GM21381 (cell line): ENCODE measurements around the gene IQCH.
"Not testable (repeated sequence)": the region's sequence is repeated elsewhere in the genome, so short reads cannot be mapped to it uniquely, and the experiment has no call there.

Experiments
- ATAC-seq: cut with Tn5 transposase; IDR thresholded peaks from one replicate; pipeline ENCODE4 v1.9.1; 2021; ENCODE audit warnings: mild to moderate bottlenecking, moderate library complexity; ENCODE audit not compliant: unreplicated experiment

Gene IQCH

DNA sequence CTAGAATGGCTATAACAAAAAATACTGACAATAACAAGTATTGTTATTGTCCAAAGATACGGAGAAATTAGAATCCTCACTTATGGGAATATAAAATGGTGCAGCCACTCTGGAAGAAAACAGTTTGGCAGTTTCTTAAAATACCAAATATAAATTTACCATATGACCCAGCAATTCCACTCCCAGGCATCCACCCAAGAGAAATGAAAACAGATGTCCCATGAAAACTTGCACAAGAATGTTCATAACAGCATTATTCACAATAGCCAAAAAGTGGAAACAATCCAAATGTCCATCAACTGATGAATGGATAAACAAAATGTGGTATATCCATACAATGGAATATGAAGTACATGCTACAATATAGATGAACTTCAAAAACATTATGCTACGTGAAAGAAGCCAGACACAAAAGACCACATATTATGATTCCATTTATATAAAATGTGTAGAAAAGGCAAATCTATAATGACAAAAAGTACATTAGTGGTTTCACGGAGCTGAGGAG, 9.6 kb upstream of the IQCH start:
- ATAC-seq, result no peak

DNA sequence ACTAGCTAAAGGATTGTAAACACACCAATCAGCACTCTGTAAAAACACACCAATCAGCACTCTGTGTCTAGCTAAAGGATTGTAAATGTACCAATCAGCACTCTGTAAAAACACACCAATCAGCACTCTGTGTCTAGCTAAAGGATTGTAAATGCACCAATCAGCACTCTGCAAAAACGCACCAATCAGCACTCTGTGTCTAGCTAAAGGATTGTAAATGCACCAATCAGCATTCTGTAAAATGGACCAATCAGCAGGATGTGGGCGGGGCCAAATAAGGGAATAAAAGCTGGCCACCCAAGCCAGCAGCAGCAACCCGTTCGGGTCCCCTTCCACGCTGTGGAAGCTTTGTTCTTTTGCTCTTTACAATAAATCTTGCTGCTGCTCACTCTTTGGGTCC, 8.0 kb upstream of the IQCH start:
- not testable (repeated sequence) for ATAC-seq

DNA sequence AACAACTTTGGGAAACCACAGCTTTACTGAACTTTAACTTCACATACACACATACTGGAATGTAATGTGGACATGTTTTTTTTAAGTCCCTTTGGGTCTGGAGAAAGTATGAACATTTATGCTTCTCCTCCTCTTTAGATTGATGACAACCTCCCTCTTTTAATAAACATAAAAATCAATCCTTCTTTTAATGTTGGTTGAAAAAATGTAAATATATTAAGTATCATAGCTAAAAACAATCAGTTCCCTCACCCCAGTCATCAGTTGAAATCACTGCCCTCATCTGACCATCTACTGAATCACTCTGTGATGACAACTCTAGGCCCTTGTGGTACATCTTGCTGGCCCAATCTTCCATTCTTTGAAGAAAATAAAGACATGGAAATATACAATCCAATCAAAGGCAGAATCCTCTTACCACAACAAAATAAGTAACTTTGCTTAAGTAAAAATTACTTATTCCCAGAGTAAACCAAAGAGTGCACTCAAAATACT, 6.5 kb upstream of the IQCH start:
- ATAC-seq, result no peak

DNA sequence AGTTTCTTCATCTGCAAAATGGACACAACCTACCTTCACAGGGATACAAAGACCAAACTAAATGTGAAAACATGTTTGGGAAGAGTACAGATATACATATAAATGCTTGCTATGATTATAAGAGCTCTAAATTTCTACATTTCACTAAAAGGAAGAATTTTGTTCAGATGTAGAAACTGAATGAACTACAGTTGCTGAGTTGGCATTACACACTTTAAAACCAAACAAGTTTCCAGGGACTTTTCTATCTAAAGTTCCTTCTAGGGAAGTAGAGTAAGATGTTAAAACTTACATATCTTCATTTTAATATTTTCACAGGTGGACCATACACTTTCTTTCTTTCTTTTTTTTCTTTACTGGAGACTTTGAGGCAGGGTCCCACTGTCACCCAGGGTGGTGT, 4.8 kb upstream of the IQCH start:
- no peak for ATAC-seq

DNA sequence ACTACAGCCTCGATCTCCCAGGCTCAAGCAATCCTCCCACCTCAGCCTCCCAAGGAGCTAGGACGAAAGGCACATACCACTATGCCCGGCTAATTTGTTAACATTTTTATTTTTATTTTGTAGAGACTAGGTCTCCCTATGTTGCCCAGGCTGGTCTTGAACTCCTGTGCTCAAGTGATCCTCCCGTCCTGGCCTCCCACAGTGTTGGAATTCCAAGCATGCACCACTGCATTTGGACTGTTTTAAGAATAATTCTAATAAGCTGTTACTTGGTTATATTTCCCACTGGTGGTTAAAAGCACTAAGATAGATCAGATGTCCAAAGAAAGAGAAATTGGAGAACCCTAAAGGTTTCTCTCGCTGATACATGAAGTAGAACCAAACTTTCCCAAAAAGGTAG, 3.3 kb upstream of the IQCH start:
- ATAC-seq, result no peak

DNA sequence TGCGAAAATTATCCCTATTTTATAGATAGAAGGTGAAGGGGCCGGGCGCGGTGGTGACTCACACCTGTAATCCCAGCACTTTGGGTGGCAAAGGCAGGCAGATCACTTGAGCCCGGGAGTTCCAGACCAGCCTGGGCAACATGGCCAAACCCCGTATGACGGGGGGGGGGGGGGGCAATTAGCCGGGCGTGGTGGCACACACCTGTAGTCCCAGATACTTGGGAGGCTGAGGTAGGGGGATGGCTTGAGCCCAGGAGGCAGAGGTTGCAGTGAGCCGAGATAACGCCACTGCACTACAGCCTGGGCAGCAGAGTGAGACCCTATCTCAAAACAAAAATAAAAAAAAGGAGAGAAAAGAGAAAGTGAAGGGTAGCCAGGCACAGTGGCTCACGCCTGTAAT, 1.5 kb upstream of the IQCH start:
- ATAC-seq, result no peak

DNA sequence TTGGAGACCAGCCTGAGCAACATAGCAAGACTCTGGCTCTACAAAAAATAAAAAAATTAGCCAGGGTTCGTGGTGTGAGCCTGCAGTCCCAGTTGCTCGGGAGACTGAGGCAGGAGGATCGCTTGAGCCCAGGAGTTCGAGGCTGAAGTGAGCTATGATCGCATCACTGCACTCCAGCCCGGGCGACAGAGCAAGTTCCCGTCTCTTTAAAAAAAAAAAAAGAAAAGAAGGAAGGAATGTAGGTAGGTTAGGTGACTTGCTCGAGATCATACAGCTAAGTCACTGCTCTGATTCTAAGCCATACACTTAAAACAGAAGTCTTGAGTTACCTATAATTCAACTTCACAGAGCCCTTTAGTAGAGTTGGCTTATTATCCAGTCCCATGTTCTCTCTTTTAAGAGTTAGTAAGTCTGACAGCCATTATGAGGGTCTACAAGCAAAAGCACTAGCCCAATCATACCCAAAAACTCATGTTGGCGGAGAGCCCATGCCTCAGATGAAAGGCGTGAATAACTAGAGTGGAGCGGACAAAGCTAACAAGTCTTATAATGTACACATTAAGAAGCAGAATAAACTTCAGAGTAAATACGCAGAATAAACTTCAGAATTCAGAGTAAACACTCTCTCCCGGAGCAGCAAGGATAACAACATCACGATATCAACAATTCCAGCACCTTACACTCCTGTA, 893 bp upstream of the IQCH start:
- ATAC-seq, result no peak

DNA sequence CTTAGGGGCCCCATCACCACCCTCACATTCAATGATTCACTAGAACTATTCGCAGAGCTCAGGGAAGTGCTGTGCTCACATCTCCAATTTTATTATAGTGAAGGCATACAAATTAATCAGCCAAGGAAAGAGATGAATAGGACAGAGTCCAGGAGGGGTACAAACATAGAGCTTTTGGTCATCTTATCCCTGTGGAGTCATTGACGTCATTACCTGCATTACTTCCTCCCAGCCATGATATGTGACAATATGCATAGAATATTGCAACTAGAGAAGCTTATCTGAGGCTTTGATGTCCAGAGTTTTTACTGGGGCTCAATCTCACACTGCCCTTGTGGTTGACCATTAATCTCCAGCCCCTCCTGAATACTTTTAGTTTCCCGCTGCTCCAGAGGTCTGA, 1.5 kb downstream of the IQCH start:
- no peak for ATAC-seq

DNA sequence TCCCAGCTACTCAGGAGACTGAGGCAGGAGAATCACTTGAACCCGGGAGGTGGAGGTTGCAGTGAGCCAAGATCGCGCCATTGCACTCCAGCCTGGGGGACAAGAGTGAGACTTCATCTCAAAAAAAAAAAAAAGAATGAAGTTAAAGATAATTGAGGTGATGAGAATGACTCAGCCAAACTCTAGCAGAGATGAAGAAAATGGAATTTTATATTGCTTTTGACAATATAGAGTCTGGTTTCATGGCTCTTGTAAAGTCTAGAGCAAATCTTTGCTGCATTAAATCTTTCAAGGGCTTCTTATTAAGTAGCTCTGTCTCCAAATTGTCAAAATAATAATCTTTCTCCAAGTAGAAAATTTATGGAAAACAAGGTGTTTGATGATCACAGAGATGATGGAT, 3.8 kb downstream of the IQCH start:
- not testable (repeated sequence) for ATAC-seq

DNA sequence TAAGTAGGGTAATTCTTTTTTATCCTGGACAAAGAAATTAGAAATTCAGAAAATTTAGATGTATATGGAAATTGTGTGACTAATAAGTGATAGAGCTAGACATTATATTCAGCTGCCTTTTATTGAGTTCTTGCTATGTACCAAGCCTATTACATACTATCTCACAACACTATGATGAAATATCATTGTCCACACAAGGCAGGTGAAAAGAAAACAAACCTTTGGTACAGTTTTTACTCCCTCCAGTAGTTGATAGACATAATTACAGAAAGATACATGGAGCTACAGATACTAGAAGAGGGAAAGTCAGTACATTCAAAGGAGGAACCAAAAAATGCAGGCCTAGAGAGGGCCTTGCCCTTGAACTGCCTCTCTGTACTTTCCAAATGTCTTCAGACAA, 4.8 kb downstream of the IQCH start:
- ATAC-seq, result no peak

DNA sequence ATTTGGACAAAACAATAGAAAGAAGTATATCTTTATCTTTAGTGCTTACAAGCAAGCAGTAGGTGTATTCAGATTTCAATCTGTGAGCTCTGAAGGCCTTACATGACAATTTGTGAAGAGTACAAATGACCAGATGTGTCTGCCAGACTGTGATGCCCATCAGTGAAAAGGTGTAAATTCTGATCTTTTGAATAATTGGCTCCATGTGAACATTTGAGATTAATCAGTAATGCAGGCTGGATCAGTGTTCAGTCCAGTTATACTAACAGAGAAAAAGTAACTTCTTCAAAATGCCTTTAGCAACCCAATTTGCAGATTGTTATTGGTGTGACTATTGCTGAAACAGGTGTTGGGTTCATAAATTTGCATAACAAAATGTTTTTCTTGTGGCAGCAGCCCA, 5.2 kb downstream of the IQCH start:
- no peak for ATAC-seq

DNA sequence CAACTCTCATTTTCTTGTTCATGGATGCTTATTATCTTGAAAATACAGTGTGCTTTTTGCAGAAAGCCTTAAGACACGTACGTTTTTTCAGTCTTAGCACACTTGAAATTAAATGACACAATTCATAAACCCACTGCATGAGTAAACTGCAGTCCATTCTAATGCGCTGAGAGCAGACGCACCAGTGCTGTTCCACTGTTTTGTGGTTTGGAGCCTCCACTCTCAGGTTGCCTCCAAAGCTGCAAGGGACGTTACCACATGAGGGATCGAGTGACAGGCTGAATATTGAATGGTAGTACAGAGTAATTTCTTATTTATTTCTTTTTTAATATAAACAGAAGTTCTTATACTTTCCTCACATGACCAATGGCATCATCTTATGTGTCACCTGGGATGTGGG, 12.3 kb downstream of the IQCH start:
- ATAC-seq, result no peak

DNA sequence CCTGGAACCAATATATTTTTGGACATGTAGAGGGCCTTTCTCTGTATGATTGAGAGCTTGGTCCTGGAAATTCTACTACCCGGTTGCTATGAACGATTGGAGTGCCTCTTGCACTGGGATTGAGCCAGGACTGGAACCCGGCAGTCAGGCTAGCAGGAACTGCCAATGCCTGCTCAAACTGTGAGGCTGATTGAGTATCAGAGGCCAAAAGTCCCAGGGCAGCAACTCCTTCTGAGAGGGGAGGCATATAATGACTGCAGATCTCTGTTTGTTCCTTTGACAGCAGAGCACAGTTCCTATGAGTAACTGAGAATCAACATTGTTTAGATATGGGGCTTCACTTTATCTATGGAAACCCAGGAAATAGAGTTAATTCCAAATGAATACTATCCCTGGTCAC, 12.9 kb downstream of the IQCH start:
- ATAC-seq, result no peak

DNA sequence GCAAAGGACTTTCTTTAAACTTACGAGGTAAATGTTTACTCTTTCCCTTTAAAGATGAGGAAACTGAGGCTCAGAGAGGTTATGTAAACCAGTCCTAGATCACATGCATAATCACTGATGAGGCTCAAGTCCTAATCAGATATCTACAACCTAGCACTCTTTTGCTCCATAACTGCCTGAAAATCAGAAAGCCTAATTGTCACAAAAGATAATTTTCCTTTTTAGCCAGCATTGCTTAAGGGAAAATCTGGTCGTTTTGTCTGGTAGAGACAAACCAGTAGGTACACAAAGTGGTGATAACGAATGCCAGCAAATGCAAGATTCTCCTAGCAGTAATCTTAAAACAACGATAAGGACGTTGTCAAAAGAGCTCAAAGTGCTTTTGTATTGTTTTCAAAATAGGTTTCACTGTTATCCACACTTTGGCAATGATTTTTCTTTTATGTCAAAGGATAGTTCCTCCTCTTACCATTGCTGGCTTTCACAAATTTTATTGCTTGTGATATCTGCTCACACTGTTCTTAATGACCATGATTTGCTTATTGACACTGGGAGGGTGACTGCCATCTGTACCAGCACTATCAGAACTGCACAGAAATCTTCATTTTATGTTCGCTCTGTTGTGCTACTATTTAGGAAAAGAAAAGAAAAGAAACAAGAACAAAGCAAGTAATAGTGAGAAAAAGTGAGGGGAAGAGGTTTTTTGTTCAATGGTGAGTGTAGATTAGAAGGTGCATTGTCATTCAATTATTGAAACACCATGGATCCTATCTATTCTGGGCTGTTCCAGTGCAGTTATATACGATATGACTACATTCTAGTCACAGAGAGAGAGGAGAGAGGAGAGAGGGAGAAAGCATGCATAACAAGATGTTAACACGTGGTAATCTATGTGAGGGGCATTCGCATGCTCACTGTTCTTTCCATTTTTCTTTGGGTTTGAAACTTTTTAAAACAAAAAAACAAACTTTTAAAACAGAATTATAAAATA, 13.7 kb downstream of the IQCH start:
- ATAC-seq, result no peak

DNA sequence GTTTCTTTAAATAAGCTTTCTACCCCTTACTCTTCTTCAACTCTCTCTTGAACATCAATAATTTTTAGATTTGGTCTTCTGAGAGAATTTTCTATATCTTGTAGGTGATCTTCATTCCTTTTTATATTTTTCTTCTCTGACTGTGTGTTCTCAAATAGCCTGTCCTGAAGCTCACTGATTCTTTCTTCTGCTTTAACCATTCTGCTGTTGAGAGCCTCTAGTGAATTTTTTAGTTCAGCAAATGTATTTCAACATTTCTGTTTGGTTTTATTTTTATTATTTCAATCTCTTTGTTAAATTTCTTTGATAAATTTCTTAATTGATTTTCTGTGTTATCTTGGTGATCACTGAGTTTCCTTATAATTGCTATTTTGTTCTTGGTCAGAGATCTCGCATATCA, 19.6 kb downstream of the IQCH start:
- ATAC-seq, result no peak

DNA sequence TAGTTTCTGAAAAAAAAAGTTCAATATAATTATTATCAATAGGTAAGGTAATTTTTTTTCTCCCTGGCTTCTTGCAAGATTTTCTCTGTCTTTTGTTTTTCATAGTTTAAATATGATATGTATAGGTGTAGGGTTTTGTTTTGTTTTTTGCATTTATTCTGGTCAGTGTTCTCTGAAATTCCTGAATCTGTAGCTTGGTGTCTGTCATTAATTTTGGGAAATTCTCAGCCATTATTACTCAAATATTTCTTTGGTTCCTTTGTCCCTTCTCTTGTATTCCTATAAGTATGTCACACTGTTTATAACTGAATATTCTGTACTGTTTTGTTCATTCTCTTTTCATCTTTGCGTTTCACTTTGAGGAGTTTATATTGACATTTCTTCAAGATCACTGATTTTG, 22.1 kb downstream of the IQCH start:
- no peak for ATAC-seq

DNA sequence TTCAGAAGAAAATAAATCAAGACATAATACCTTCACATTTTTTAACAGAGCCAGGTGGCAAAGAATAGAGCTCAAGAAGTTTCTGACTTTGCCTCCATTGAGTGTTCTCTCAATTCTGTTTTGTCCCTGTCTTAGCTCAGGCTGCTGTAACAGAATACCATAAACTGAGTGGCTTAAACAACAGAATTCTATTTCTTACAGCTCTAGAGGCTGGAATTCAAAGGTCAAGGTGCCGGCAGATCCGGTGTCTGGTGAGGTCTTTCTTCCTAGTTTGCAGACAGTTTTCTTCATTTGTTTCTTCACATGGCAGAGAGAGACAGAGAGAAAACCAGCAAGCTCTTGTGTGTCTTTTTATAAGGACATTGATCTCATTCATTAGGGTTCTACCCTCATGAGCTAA, 25.6 kb downstream of the IQCH start:
- no peak for ATAC-seq

DNA sequence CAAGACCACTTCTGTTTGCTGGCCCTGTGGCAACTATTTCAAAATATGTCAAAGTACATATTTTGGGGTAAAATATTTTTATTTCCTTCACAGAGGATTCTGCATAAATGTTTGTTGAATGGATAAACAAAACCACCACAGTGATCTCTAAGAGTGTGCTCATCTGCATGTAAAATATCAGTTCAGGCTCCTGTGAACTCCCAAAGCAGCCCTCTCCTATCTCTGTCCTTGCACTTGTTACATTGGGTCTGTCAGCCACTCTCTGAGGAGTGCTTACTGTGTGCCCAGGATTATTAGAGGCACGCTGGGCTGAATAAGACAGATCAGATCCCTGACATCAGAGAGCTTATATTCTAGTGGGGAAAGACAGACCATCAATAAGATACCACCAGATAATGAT, 27.1 kb downstream of the IQCH start:
- ATAC-seq, result no peak

DNA sequence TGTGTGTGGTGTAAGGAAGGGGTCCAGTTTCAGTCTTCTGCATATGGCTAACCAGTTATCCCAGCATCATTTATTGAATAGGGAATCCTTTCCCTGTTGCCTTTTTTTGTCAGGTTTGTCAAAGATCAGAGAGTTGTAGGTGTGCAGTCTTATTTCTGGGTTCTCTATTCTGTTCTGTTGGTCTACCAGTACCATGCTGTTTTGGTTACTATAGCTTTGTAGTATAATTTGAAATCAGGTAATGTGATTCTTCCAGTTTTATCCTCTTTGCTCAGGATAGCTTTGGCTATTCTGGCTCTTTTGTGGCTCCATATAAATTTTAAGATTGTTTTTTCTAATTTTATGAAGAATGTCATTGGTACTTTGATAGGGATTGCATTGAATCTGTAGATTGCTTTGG, 31.0 kb downstream of the IQCH start:
- ATAC-seq, result not testable (repeated sequence)

DNA sequence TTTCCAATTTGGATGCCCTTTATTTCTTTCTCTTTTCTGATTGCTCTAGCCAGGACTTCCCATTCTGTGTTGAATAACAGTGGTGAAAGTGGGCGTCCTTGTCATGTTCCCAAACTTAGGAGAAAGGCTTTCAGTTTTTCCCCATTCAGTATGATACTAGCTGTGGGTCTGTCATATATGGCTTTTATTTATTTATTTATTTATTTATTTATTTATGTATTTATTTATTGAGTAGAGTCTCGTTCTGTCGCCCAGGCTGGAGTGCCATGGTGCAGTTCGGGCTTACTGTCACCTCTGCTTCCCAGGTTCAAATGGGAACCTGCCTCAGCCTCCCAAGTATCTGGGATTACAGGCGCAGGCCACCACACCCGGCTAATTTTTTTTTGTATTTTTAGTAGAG, 31.8 kb downstream of the IQCH start:
- ATAC-seq, result not testable (repeated sequence)

DNA sequence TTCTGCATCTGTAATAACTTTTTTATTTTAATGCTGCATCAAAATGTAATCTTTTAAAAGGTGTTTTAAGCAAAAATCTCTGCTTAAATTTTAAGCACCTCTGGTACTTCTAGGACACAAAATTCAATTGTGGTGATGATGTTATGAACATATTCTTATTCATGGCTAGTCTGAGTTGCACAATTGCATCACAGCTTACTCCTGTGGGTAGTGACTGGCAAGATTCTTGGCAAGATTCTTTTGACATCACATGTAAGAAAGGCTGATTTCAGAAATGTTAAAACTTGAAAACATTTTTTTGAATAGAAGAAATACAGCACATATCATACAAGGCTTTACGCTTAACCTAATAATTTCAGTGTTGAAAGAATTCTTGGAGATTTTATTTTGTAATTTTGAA, 35.7 kb downstream of the IQCH start:
- no peak for ATAC-seq

DNA sequence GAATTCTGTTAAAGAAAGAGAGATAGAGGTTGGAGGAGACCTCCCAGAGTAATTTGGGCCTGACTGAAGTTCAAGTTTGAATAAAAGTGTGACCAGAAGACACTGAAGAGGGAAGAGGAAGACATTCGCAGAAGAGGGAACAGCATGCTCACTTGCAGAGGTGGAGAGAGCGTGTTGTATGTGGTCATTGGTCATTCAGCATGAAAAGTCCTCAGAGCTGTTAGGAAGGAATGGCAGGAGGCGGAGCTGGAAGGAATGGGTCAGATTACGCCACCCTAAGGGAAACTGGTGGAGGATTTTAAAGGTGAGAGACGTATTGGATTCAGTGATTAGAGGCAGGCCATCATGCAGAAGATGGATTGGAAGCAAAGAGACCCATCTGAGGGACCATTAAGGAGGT, 41.6 kb downstream of the IQCH start:
- ATAC-seq, result no peak
